Fibroblast of skin of scalp (primary cell): Measurements from ENCODE around the gene LAMC1.

Experiments used
- DNase-seq: peaks from one replicate; pipeline ENCODE4 v3.0.0-alpha.2; 2013

Gene LAMC1

GRCh38 chr1:183080406-183080805 is 57.2 kb downstream of the LAMC1 start:
- DNase-seq: no peak

GRCh38 chr1:183081402-183082120 is 58.3 kb downstream of the LAMC1 start:
- DNase-seq: no peak

- DNase-seq: no peak
These were observed 59.4 kb downstream of the LAMC1 start for GRCh38 chr1:183082650-183083049.

DNA sequence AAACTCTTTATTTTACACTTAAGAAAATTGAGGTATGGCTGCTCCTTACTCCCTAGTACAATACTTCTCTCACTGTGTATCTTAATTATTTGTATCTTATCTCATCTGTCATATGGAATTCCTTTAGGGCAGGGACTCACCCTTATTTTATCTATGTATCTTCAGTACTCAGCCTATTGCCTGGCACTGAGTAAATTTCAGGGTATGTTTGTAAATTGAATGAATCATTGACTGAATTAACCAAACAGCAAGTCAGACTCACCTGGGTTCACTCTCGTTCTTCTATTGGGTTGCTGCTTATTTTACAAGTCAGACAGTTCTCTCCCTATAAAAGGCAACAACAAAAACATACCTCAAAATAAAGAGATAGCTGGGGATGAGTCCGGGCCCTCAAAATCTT is 63.8 kb downstream of the LAMC1 start:
- no peak for DNase-seq

- no peak for DNase-seq
These were observed 65.9 kb downstream of the LAMC1 start for GRCh38 chr1:183089025-183089639.

GRCh38 chr1:183090391-183091006 is 67.3 kb downstream of the LAMC1 start:
- peak; percentile 59 for DNase-seq

- DNase-seq: no peak
These were observed 68.0 kb downstream of the LAMC1 start for GRCh38 chr1:183091181-183091580.

GRCh38 chr1:183092350-183092749 is 69.1 kb downstream of the LAMC1 start:
- no peak for DNase-seq

DNA sequence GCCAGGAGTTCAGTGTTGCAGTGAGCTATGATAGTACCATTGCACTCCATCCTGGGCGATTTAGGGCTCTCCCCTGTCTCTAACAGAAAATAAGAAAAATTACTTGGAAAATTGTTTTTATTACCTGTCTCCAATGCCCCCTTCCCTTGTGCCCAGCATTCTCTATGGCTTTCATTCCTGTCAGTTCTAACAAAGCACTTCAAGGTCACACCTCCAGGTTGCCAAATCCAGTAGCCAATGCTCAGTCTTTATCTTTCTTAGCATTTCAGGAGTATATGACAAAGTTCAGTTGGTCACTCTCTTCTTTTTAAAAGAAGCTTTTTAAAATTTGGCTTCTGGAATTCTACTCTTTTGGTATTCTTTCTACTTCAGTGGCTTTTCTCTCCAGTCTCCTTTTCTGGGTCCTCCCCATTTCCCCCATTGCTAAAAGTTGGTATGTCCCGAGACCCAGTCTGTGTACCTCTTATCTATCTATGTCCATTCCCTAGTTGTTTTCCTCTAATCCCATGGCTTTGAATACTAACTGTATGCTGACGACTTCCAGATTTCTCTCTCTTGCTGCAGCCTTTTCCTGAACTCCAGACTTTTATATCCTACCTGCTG is 69.9 kb downstream of the LAMC1 start:
- no peak for DNase-seq

DNA sequence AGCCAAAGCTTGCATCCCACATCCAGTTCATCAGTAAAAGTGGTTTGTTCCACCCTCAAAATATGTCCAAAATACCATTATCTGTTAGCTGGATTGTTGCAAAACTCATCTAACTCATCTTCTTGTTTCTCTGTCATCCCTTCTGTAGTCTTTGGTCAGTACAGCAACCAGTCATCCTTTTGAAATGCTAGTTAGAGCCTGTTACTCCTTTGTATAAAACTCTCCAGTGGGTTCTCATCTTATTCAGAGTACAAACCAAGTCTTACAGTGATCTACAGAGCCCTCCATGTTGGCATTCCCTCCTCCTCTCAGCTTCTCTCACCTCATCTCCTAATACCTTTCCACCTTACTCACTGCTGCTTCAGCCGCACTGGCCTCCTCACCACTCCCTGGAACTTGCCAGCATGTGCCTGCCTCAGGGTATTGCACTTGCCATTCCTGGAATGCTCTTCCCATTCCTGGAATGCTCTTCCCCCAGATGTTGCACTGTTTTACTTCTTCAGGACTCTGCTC is 70.6 kb downstream of the LAMC1 start:
- DNase-seq: peak; percentile 76

GRCh38 chr1:183094351-183094750 is 71.1 kb downstream of the LAMC1 start:
- no peak for DNase-seq

DNA sequence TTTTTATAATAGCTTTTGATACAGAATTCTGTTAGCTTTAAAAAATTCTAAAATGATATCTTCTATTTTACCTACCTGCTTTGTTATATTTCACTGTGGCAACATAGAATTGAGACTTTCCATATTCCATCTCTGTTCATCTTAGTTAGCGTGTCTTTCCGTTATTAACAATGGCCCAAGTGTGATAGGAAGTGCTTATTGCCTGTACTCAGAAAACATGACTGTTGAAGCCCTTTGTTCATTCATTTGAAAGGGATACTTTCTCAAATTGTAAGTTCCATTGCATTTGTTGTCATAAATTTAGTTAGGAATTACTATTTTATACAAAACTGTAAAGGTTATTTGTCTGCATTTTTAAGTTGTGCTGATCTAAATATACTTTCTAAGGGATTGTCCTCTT is 73.1 kb downstream of the LAMC1 start:
- no peak for DNase-seq

DNA sequence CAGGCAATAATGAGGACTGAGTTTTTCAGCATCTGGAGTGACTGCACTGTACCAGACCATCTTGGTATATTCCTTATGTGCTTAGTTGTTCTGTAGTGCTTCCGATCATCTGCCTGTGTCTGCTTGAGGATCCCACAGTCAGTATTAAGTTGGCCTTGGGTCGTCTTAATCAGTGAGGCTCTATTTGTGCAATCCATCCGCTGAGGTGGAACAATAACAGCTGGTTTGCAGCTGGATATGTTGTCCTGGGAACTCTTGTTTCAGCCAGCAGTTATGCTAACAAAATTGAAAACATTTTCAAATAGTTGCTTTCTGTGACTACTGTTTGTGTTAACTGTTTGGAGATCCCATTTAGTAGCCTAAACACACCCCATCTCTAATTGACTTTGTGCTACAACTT is 73.7 kb downstream of the LAMC1 start:
- peak; percentile 34 for DNase-seq

GRCh38 chr1:183097438-183098051 is 74.3 kb downstream of the LAMC1 start:
- DNase-seq: peak; percentile 84

DNA sequence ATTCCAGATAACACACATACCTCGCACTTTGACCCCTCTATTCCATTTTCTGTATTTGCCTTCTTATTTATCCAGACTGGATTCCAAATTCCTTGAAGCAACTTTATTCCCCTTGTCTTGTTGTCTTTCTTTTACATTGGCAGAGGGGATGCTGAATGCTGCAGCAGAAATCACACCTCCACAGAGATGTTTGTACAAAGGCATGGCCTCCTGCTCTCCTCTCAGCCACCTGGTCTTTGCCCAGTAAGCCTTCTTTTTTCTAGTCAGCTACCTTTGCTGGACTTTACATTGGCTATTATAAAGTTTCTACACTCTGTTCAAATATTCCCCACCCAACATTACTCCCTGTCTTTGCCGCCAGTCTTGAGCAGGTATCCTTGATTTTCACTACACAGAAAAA is 75.1 kb downstream of the LAMC1 start:
- no peak for DNase-seq

GRCh38 chr1:183100361-183100974 is 77.2 kb downstream of the LAMC1 start:
- peak; percentile 36 for DNase-seq

GRCh38 chr1:183101081-183101480 is 77.9 kb downstream of the LAMC1 start:
- no peak for DNase-seq

GRCh38 chr1:183101841-183102276 is 78.6 kb downstream of the LAMC1 start:
- DNase-seq: peak; percentile 11

DNA sequence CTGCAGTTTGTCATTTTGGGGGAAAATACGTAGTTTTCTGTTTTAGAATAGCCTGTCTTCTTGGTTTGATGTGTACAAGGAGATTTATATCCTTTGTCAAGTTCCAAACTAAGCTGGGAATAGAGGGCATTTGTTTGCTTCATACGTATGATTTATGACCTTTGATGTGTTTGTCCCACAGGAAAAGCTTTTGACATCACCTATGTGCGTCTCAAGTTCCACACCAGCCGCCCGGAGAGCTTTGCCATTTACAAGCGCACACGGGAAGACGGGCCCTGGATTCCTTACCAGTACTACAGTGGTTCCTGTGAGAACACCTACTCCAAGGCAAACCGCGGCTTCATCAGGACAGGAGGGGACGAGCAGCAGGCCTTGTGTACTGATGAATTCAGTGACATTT is 79.9 kb downstream of the LAMC1 start:
- DNase-seq: no peak

GRCh38 chr1:183103577-183103976 is 80.4 kb downstream of the LAMC1 start:
- DNase-seq: no peak

DNA sequence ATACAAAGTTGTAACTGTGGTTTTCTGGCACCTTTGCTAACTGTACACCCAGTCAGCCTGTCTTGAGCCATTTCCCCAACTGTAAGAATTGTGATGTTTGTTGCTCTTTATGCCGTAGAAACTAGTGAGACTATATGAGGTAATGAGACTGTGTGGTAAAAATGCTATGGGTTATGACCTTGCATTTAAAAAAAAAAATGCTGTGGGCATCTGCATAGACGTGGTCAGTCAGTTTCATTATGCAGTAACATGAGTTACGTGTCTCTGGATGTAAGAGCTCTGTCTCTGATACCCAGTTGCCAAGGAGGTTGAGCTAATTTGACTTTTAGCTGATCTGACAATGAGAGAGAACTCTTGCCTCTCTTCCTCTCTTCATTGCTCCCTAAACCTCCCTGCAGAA is 82.2 kb downstream of the LAMC1 start:
- DNase-seq: peak; percentile 7

GRCh38 chr1:183106166-183106565 is 82.9 kb downstream of the LAMC1 start:
- DNase-seq: peak; percentile 18
